Renal cortex interstitium (tissue), 11 donors: ENCODE data around the gene FCRLB. TPM values are rescaled to one million over a fixed set of nuclear protein-coding genes. Genes with fewer than 3 reads are reported as not detected.

Experiments used
- DNase-seq, 11 donors: peaks; one replicate each; pipeline ENCODE4 v3.0.0-alpha.2; 2013; ENCODE audit warnings: low read depth in 9 of 11, low spot score in 4 of 11; ENCODE audit errors: extremely low read depth in 1 of 11
- polyA plus RNA-seq, 3 donors: library from polyadenylated mRNA; unstranded; fragments of 120-200 nt; gene quantifications; one replicate each; pipeline ENCODE4 v1.2.1, GENCODE V29; 2013; ENCODE audit not compliant: insufficient read length in 3 of 3

FCRLB gene
- polyA plus RNA-seq, 3 donors: 3.9 to 5.4 (median 5.4) TPM

- no peak for DNase-seq
Observed at GRCh38 chr1:161709373-161709772, 12.0 kb upstream of the FCRLB start.

GRCh38 chr1:161710560-161710959, 10.8 kb upstream of the FCRLB start:
- no peak for DNase-seq

- DNase-seq: no peak
Observed at GRCh38 chr1:161718559-161719324, 2.6 kb upstream of the FCRLB start.

- DNase-seq: no peak
Observed at GRCh38 chr1:161719325-161719611, 2.1 kb upstream of the FCRLB start.

- no peak for DNase-seq
Observed at GRCh38 chr1:161720422-161720821, 922 bp upstream of the FCRLB start.

- DNase-seq: no peak
Observed at GRCh38 chr1:161721738-161722343, 497 bp downstream of the FCRLB start.

GRCh38 chr1:161722406-161722805, 1.1 kb downstream of the FCRLB start:
- DNase-seq: no peak

GRCh38 chr1:161723459-161724141, 2.3 kb downstream of the FCRLB start:
- DNase-seq: peak in 1 of 11 donors; percentile 35

- DNase-seq: peak in 5 of 11 donors; percentile 15 to 37 (median 35)
Observed at GRCh38 chr1:161725258-161725907, 4.0 kb downstream of the FCRLB start.

GRCh38 chr1:161725908-161726472, 4.6 kb downstream of the FCRLB start:
- DNase-seq: peak in 9 of 11 donors; percentile 31 to 48 (median 43)

- DNase-seq: peak in 10 of 11 donors; percentile 68 to 89 (median 83)
Observed at GRCh38 chr1:161726473-161727255, 5.3 kb downstream of the FCRLB start.

- peak in 3 of 11 donors; percentile 19 to 24 (median 21) for DNase-seq
Observed at GRCh38 chr1:161727256-161727924, 6.0 kb downstream of the FCRLB start.

- no peak for DNase-seq
Observed at GRCh38 chr1:161728376-161729226, 7.3 kb downstream of the FCRLB start.

GRCh38 chr1:161730050-161730564, 8.8 kb downstream of the FCRLB start:
- DNase-seq: no peak

- DNase-seq: no peak
Observed at GRCh38 chr1:161731241-161731640, 9.9 kb downstream of the FCRLB start.

GRCh38 chr1:161731981-161732718, 10.8 kb downstream of the FCRLB start:
- DNase-seq: no peak
